GM19372 (cell line): ENCODE results near the gene PRKCD.

Source experiments
- ATAC-seq: cut with Tn5 transposase; IDR thresholded peaks from one replicate; pipeline ENCODE4 v1.9.1; 2021; ENCODE audit warnings: mild to moderate bottlenecking, low read depth, moderate library complexity; ENCODE audit not compliant: unreplicated experiment

PRKCD gene

GRCh38 chr3:53211706-53212702 is 51.0 kb downstream of the PRKCD start:
- ATAC-seq, result no peak

GRCh38 chr3:53213276-53213675 is 52.3 kb downstream of the PRKCD start:
- no peak for ATAC-seq

GRCh38 chr3:53215816-53216215 is 54.8 kb downstream of the PRKCD start:
- no peak for ATAC-seq

GRCh38 chr3:53216723-53217122 is 55.7 kb downstream of the PRKCD start:
- no peak for ATAC-seq

- no peak for ATAC-seq
Measured at GRCh38 chr3:53217175-53217574, 56.2 kb downstream of the PRKCD start.

- ATAC-seq, result no peak
Measured at GRCh38 chr3:53218131-53218530, 57.1 kb downstream of the PRKCD start.

- ATAC-seq, result peak; percentile 91
Measured at GRCh38 chr3:53219895-53220483, 59.0 kb downstream of the PRKCD start.

- no peak for ATAC-seq
Measured at GRCh38 chr3:53221345-53221744, 60.3 kb downstream of the PRKCD start.

GRCh38 chr3:53221827-53222182 is 60.8 kb downstream of the PRKCD start:
- no peak for ATAC-seq

- ATAC-seq, result no peak
Measured at GRCh38 chr3:53222183-53222901, 61.3 kb downstream of the PRKCD start.

GRCh38 chr3:53223025-53223424 is 62.0 kb downstream of the PRKCD start:
- no peak for ATAC-seq

- no peak for ATAC-seq
Measured at GRCh38 chr3:53223541-53223966, 62.5 kb downstream of the PRKCD start.

- no peak for ATAC-seq
Measured at GRCh38 chr3:53224026-53224425, 63.0 kb downstream of the PRKCD start.

- no peak for ATAC-seq
Measured at GRCh38 chr3:53224536-53224935, 63.5 kb downstream of the PRKCD start.

- ATAC-seq, result no peak
Measured at GRCh38 chr3:53225181-53225580, 64.2 kb downstream of the PRKCD start.

- ATAC-seq, result no peak
Measured at GRCh38 chr3:53225651-53226050, 64.6 kb downstream of the PRKCD start.

GRCh38 chr3:53226142-53226840 is 65.3 kb downstream of the PRKCD start:
- no peak for ATAC-seq

- no peak for ATAC-seq
Measured at GRCh38 chr3:53226841-53227407, 65.9 kb downstream of the PRKCD start.

GRCh38 chr3:53227993-53228885 is 67.2 kb downstream of the PRKCD start:
- no peak for ATAC-seq
